ENCODE measurements around the gene CIAO3. TPM values are rescaled to one million over a fixed set of nuclear protein-coding genes. Genes with fewer than 3 reads are reported as not detected.

The CIAO3 gene
- total RNA-seq, 1 experiment from 2014 or later: 51.9 TPM

- no TSS peak for BruUV-seq (replicated peaks)
- Mint-ChIP-seq H3K4me1 (ENCODE audit: low read depth, unreplicated experiment) (peaks cover 6% of the 10 kb centered on the region), H3K27ac (ENCODE audit: unreplicated experiment) (no peak within 1 kb of the TSS), H3K27me3 (ENCODE audit: unreplicated experiment) (peaks cover 90% of the 10 kb centered on the region), H3K4me3 (ENCODE audit: low read depth, unreplicated experiment) (no peak within 1 kb of the TSS), H3K36me3 (ENCODE audit: insufficient read depth, unreplicated experiment) (peaks cover 9% of the 10 kb centered on the region), H3K9me3 (ENCODE audit: low read depth, unreplicated experiment) (no peaks in the 10 kb centered on the region)
- CTCF ChIA-PET: interaction anchor here (0.5 kb wide), 1 partner anchor 259 kb away, joined by 7 read pairs; no protein-coding TSS in a partner anchor
- no peak for DNase-seq
- intact Hi-C loops (cut with micrococcal nuclease; ENCODE audit: unreplicated experiment): no loop called here
- TF ChIP-seq CTCF (IDR thresholded peaks at IDR 0.05; ENCODE audit: unreplicated experiment): no peak
These were observed 35.2 kb downstream of the CIAO3 start, which contains the start of gene FBXL16 for GRCh38 chr16:705431-706188. FBXL16 (minus strand) TSS chr16:705801; CDS start chr16:697405, 8,396 bp downstream.

GRCh38 chr16:704552-705380 is 36.0 kb downstream of the CIAO3 start:
- intact Hi-C loops (cut with micrococcal nuclease; ENCODE audit: unreplicated experiment): no loop called here
- no peak for DNase-seq
- no peaks in the 10 kb centered on the region for H3K9me3 Mint-ChIP-seq (ENCODE audit: low read depth, unreplicated experiment)
- no peak overlapping the region for H3K27ac Mint-ChIP-seq (ENCODE audit: unreplicated experiment)
- BruUV-seq (replicated peaks): no TSS peak
- peaks cover 9% of the 10 kb centered on the region for H3K36me3 Mint-ChIP-seq (ENCODE audit: insufficient read depth, unreplicated experiment)
- peaks cover 6% of the 10 kb centered on the region for H3K4me1 Mint-ChIP-seq (ENCODE audit: low read depth, unreplicated experiment)
- no peak overlapping the region for H3K4me3 Mint-ChIP-seq (ENCODE audit: low read depth, unreplicated experiment)
- peaks cover 90% of the 10 kb centered on the region for H3K27me3 Mint-ChIP-seq (ENCODE audit: unreplicated experiment)
- CTCF ChIA-PET: interaction anchor here (0.5 kb wide), 1 partner anchor 260 kb away, joined by 7 read pairs; no protein-coding TSS in a partner anchor
- no peak for TF ChIP-seq CTCF (IDR thresholded peaks at IDR 0.05; ENCODE audit: unreplicated experiment)

GRCh38 chr16:704047-704446 is 36.8 kb downstream of the CIAO3 start:
- H3K27me3 Mint-ChIP-seq (ENCODE audit: unreplicated experiment): peaks cover 90% of the 10 kb centered on the region
- peaks cover 9% of the 10 kb centered on the region for H3K36me3 Mint-ChIP-seq (ENCODE audit: insufficient read depth, unreplicated experiment)
- no peak for DNase-seq
- no peak overlapping the region for H3K4me3 Mint-ChIP-seq (ENCODE audit: low read depth, unreplicated experiment)
- CTCF ChIA-PET: no interaction called here
- H3K4me1 Mint-ChIP-seq (ENCODE audit: low read depth, unreplicated experiment): peaks cover 6% of the 10 kb centered on the region
- no peak overlapping the region for H3K27ac Mint-ChIP-seq (ENCODE audit: unreplicated experiment)
- intact Hi-C loops (cut with micrococcal nuclease; ENCODE audit: unreplicated experiment): no loop called here
- BruUV-seq (replicated peaks): no TSS peak
- no peaks in the 10 kb centered on the region for H3K9me3 Mint-ChIP-seq (ENCODE audit: low read depth, unreplicated experiment)
- TF ChIP-seq CTCF (IDR thresholded peaks at IDR 0.05; ENCODE audit: unreplicated experiment): no peak

GRCh38 chr16:703406-703805 is 37.4 kb downstream of the CIAO3 start:
- intact Hi-C loops (cut with micrococcal nuclease; ENCODE audit: unreplicated experiment): no loop called here
- peaks cover 90% of the 10 kb centered on the region for H3K27me3 Mint-ChIP-seq (ENCODE audit: unreplicated experiment)
- CTCF ChIA-PET: interaction anchor here (0.6 kb wide), 1 partner anchor 1447 kb away, joined by 4 read pairs; no protein-coding TSS in a partner anchor

More at GRCh38 chr16:703406-703805, 37.4 kb downstream of the CIAO3 start:
- DNase-seq: no peak
- H3K36me3 Mint-ChIP-seq (ENCODE audit: insufficient read depth, unreplicated experiment): peaks cover 9% of the 10 kb centered on the region
- peaks cover 6% of the 10 kb centered on the region for H3K4me1 Mint-ChIP-seq (ENCODE audit: low read depth, unreplicated experiment)
- no peak for TF ChIP-seq CTCF (IDR thresholded peaks at IDR 0.05; ENCODE audit: unreplicated experiment)
- no TSS peak for BruUV-seq (replicated peaks)
- no peak overlapping the region for H3K27ac Mint-ChIP-seq (ENCODE audit: unreplicated experiment)
- no peaks in the 10 kb centered on the region for H3K9me3 Mint-ChIP-seq (ENCODE audit: low read depth, unreplicated experiment)
- H3K4me3 Mint-ChIP-seq (ENCODE audit: low read depth, unreplicated experiment): no peak overlapping the region

Data from Calu3 (cell line).